Measurements from ENCODE around the gene MTHFD1L. TPM values are rescaled to one million over a fixed set of nuclear protein-coding genes. Genes with fewer than 3 reads are reported as not detected.

The MTHFD1L gene
- total RNA-seq, 2 donors from 2014 or later = 4.1 to 12.2 TPM

DNA sequence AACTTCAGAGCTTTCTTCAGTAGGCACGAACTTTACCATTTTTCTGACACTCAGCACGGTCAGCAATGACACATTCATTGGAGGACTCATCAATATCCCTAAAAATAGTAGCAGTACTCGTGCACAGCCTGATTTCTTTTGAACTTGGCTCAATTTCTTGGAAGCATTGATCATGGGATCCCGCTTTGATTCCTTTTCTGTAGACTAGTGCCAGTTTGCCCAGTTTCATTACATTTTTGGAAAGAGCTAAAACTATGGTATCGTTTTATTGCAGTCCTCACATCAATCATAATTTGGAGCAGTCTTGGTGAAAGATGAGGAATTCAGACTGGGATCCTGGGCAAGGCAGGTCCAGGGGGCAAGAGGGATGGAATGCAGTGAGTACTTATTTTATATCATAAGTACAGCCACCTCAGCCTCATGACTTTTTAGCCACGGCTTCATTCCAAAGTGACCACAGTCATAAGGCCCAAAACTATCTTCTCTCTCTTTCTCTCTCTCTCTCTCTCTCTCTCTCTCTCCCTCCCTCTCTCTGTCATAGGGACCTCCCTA lies 203.3 kb downstream of the MTHFD1L start:
- Histone ChIP-seq H3K4me1 (peaks cover 0 to 49% of the 10 kb centered on the region in 2 donors), H3K4me3 (no peak overlapping the region), H3K27me3 (no peaks in the 10 kb centered on the region), H3K9me3 (no peaks in the 10 kb centered on the region), H3K36me3 (no peaks in the 10 kb centered on the region), H3K27ac (peak overlapping the region; percentile 72 to 80)
- TF ChIP-seq, protein P1, sequence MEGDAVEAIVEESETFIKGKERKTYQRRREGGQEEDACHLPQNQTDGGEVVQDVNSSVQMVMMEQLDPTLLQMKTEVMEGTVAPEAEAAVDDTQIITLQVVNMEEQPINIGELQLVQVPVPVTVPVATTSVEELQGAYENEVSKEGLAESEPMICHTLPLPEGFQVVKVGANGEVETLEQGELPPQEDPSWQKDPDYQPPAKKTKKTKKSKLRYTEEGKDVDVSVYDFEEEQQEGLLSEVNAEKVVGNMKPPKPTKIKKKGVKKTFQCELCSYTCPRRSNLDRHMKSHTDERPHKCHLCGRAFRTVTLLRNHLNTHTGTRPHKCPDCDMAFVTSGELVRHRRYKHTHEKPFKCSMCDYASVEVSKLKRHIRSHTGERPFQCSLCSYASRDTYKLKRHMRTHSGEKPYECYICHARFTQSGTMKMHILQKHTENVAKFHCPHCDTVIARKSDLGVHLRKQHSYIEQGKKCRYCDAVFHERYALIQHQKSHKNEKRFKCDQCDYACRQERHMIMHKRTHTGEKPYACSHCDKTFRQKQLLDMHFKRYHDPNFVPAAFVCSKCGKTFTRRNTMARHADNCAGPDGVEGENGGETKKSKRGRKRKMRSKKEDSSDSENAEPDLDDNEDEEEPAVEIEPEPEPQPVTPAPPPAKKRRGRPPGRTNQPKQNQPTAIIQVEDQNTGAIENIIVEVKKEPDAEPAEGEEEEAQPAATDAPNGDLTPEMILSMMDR (IDR thresholded peaks at IDR 0.05) = no peak
- no peak for DNase-seq (ENCODE audit: low spot score)

DNA sequence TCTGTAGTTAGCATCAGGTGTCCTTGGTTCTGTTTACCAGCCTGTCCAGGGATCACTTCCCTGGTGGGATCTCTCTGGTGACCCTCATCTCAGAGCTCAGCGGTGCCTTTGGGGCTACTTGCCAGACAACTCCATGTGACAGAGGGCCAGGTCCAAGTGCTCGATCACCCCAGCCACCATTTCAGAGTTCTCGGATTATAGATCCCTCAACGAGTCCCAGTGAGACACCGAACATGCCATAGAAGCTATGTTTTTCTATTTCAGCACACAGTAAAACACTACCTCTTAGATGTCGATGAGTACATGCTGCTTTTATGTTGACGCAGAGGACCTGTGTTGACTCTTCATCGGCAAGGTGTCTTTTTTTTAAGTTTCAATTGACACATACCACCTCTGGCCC lies 204.1 kb downstream of the MTHFD1L start:
- Histone ChIP-seq H3K27me3 (no peaks in the 10 kb centered on the region), H3K27ac (peak overlapping the region; percentile 72 to 80), H3K9me3 (no peaks in the 10 kb centered on the region), H3K4me3 (no peak overlapping the region), H3K4me1 (peaks cover 0 to 42% of the 10 kb centered on the region in 2 donors), H3K36me3 (no peaks in the 10 kb centered on the region)
- TF ChIP-seq, protein P1 (IDR thresholded peaks at IDR 0.05) = no peak
- DNase-seq (ENCODE audit: low spot score) = no peak

DNA sequence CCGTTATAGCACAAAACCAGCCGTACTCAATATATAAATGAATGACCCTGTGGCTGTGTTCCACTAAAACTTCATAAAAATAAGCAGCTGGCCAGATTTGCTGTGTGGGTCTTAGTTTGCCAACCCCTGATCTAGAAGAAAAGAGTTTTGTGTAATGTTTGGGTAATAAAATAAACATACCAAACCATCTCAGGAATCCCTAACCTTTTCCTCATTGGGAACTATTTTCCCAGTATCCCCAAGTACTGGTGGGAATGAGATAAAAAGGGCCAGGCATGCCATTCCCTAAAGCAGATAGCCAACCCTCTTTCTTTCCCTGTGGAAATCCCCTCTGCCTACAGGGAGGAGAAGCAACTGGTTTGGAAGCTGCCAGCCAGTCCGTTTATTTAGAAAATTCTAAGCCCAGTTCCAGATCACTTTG lies 205.1 kb downstream of the MTHFD1L start:
- no peaks in the 10 kb centered on the region for H3K36me3 ChIP-seq
- no peaks in the 10 kb centered on the region for H3K9me3 ChIP-seq
- TF ChIP-seq, protein P1 (IDR thresholded peaks at IDR 0.05) = no peak
- no peaks in the 10 kb centered on the region for H3K27me3 ChIP-seq
- no peak for DNase-seq (ENCODE audit: low spot score)
- peak overlapping the region in 1 of 2 donors; percentile 10 for H3K4me3 ChIP-seq
- H3K27ac ChIP-seq = peak overlapping the region; percentile 74 to 80
- peaks cover 0 to 34% of the 10 kb centered on the region in 2 donors for H3K4me1 ChIP-seq

DNA sequence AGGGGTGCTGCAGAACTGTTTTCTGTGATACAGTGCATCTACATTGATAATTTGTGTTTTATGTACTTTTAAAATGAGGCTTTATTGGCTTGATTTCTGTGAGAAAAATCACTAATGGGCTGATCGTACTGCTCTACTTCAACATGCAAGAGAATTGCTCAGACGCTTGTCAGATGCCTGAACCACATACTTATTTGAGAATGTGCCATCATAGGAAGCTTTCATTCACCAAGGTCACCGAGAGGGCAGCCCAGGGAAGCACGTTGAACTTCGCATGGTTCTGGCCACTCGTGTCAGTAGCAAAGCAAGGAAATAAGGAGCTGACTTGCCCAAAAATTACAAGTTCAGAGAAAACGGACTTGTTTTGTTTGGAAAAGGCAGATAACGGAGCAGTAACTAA lies 205.8 kb downstream of the MTHFD1L start:
- H3K9me3 ChIP-seq = no peaks in the 10 kb centered on the region
- H3K27me3 ChIP-seq = no peaks in the 10 kb centered on the region
- H3K27ac ChIP-seq = peak overlapping the region; percentile 74 to 80
- TF ChIP-seq, protein P1 (IDR thresholded peaks at IDR 0.05) = no peak
- no peaks in the 10 kb centered on the region for H3K36me3 ChIP-seq
- peak overlapping the region; percentile 10 to 31 for H3K4me3 ChIP-seq
- peak; percentile 87 for DNase-seq (ENCODE audit: low spot score)
- H3K4me1 ChIP-seq = peaks cover 0 to 34% of the 10 kb centered on the region in 2 donors

DNA sequence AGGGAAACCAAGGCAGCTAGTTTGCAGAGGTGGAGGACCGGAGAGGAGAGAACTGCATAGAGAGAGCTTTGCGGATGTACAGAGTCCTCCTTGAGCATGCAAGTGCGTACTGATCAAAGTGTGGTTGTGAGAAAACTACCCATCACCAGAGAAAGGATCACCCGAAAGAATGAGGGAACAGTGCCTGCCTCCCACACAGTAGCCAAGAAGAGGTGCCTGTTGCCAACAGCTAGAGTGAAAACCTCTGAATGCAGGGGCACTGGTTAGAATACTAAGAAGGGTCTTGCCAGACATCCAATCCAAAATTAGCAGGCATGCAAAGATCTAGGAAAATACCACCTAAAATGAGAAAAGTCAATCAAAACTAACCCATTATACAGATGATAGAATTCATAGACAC lies 207.6 kb downstream of the MTHFD1L start:
- Histone ChIP-seq H3K36me3 (no peaks in the 10 kb centered on the region), H3K27me3 (no peaks in the 10 kb centered on the region), H3K9me3 (no peaks in the 10 kb centered on the region), H3K27ac (no peak overlapping the region), H3K4me1 (peaks cover 0 to 24% of the 10 kb centered on the region in 2 donors), H3K4me3 (no peak overlapping the region)
- TF ChIP-seq, protein P1 (IDR thresholded peaks at IDR 0.05) = no peak
- DNase-seq (ENCODE audit: low spot score) = no peak

DNA sequence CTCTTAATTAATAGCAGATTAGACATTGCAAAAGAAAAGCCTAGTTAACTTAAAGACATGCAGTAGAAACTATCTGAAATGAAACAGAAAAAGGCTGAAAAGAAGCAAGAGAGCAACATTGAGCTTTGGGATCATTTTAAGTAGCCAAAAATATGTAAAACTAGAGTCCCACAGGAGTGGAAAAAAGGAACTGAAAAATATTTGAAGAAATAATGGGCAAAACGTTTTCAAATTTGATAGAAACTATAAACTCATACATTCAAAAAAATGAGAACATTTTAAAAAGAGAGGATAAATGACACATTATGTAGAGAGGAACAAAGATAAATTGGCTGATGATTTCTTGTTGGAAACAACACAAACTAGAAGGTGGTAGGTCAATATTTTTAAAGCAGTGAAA lies 208.2 kb downstream of the MTHFD1L start:
- Histone ChIP-seq H3K36me3 (no peaks in the 10 kb centered on the region), H3K27ac (no peak overlapping the region), H3K4me3 (no peak overlapping the region), H3K9me3 (no peaks in the 10 kb centered on the region), H3K27me3 (no peaks in the 10 kb centered on the region), H3K4me1 (peaks cover 0 to 19% of the 10 kb centered on the region in 2 donors)
- DNase-seq (ENCODE audit: low spot score) = no peak
- TF ChIP-seq, protein P1 (IDR thresholded peaks at IDR 0.05) = no peak

Data from right atrium auricular region (tissue), 2 donors.